MV-4-11 (cell line): ENCODE data around the gene TMEM232.
A peak's percentile ranks its signal among the peaks of the same experiment; 100 is the strongest.
"Not testable (repeated sequence)": the region's sequence is repeated elsewhere in the genome, so short reads cannot be mapped to it uniquely, and the experiment has no call there.

ENCODE experiments used
- DNase-seq: peaks from one replicate; lab custom pipeline; 2025; lab: John Stamatoyannopoulos, UW

Gene TMEM232

DNA sequence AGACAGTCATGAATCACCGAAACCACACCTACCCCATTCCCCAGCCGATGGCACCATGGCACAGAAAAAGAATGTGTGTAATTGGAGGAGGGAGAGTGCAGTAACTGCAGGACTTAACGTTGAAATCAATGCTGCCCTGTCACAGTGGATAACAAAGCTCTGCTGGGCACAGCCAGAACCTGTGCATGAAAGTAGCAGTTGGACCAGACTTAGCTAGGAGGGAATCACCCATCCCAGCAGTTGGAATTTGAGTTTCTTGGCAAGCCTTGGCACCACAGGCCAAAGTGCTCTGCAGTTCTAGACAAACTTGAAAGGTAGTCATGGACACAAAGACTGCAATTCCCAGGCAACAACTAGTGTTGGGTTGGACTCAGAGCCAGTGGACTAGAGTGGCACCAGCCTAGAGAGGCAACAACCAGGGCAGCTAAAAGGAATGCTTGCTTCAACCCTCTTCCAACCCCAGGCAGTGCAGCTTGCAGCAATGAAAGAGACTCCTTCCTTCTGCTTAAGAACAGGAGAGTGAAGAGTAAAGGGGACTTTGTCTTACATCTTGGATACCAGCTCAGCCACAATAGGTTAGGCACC, 19.1 kb downstream of the TMEM232 start:
- DNase-seq, result no peak

DNA sequence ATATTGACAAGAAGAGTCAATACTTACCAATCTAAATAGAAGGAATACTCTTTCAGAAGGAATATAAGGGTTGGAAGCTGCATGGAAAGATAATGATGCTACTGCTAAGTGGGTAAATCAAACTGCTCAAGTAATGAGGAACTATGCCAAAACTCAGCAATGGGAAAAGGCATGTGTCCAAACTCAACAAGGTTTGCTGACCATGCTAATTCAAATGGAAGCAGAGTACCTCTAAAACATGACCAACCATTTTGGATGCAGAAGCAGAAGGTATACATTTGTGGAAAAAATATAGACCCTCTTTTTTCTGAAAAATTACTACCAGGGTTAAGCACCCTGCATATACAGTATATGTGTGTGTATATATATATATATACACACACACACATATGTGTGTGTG, 21.1 kb downstream of the TMEM232 start:
- DNase-seq, result no peak

- no peak for DNase-seq
Measured at GRCh38 chr5:110703481-110703880, 23.0 kb downstream of the TMEM232 start.

- DNase-seq, result no peak
Measured at GRCh38 chr5:110702704-110703103, 23.8 kb downstream of the TMEM232 start.

- DNase-seq, result no peak
Measured at GRCh38 chr5:110702300-110702699, 24.2 kb downstream of the TMEM232 start.

- not testable (repeated sequence) for DNase-seq
Measured at GRCh38 chr5:110692669-110693068, 33.8 kb downstream of the TMEM232 start.

DNA sequence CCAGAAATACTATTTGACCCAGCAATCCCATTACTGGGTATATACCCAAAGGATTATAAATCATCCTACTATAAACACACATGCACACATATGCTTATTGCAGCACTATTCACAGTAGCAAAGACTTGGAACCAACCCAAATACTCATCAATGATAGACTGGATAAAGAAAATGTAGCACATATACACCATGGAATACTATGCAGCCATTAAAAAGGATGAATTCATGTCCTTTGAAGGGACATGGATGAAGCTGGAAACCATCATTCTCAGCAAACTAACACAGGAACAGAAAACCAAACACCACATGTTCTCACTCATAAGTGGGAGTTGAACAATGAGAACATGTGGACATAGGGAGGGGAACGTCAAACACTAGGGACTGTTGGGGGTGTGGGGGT, 35.9 kb downstream of the TMEM232 start:
- DNase-seq, result not testable (repeated sequence)

DNA sequence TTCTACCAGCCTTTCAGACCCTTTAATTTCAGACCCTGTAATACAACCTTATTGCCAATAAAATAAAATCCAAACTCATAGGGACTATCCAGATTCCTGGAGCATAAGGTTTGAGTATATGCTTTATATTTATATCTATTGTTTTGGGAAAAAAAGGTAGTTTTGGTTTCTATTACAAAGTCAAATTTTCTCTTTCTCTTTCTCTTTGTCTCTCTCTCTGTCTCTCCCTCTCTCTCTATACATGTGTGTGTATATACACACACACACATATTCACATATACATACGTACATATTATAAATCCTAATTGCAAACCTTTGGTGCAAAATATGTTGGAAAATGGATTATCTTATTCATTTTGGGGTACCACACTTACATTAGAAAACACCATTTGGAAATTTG, 39.0 kb downstream of the TMEM232 start:
- DNase-seq, result no peak

GRCh38 chr5:110686270-110686669, 40.2 kb downstream of the TMEM232 start:
- DNase-seq, result no peak

GRCh38 chr5:110681953-110682352, 44.5 kb downstream of the TMEM232 start:
- DNase-seq, result no peak

DNA sequence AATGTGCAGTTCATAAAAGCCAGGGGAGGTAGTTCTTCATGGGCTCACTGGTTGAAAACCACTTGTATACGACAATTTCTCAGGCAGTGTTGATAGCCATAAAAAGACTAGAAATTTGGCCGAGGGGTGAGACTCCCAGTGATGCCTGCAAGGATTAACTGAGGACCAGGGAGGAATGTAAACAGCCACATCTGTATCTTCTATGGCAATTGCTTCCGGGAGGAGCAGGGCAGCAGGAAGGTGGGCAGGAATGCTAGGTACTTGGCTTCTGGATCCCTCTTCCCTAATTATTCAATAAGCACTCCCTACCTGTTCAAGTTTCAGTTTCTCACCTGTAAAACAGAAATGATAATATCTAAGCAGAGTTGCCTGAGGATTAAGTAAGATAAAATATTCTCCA, 45.4 kb downstream of the TMEM232 start:
- DNase-seq, result no peak

GRCh38 chr5:110676554-110676953, 49.9 kb downstream of the TMEM232 start:
- not testable (repeated sequence) for DNase-seq

GRCh38 chr5:110665184-110665726, 61.2 kb downstream of the TMEM232 start:
- no peak for DNase-seq

GRCh38 chr5:110663525-110663924, 62.9 kb downstream of the TMEM232 start:
- peak; percentile 54 for DNase-seq

DNA sequence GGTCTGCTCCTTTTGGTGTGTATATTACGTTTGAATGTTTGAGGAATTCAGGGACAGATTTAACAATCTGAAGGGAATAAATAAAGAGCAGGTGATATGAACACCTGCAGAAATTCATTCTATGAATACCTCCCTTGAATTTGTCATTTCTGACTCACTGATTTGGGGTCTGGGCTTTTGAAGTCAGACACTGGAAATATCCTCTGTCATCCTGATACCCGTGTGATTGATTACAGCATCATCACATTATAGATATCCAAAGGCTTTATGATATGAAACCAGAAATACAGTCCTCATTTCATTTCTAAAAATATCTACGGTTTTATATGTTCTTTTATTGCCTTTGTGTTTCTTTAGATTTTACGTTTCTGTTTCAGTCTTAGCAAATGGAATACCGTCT, 68.5 kb downstream of the TMEM232 start:
- no peak for DNase-seq

DNA sequence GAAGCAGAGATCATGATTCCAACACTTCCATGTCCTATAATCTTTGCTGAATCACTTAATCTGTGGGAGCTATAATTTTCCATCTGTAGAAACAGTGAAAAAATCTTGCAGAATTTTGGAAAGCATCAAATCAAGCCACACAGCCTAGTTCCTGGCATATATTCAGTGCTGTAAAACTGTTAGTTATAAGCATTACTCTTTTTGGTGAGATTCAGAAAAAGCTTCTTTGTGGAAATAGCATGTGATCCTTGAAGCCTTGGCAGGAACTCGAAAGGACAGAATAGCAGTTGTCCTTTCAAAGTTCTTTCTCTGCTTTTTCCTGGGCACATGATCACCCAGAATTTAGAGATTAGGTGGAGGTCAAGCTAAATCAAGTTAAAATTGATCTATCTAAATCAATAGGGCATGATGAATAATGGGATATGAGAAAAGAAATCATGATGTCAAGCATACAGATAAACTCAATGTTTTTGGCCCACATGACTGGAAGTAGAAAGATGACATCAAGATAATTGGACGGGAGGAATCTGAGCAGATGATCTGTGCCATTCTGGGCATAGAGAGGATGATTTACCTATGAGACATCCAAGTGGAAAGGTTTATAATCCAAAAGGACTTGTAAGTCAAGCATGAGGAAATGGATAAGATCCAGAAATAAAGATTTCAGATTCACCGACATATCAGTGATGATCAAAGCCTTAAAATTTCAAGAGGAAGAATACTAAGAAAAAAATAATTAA, 73.1 kb downstream of the TMEM232 start:
- no peak for DNase-seq

DNA sequence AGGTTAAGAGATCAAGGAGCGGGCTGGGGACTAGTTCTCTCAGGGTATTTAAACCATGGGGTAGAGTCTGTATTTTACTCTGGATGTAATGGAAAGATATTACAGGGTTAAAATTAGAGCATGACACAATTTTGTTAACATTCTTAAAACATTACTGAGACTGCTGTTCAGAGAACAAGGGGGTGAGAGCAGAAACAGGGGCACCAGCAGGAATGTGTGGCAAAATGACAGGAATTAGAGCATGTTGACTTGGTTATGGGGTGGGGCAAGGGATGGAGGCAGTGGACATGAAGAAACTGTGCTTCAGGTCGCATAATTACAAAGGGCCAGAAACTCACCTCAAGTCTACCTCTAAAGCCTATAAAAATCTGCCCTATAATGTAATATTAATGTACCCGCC, 75.0 kb downstream of the TMEM232 start:
- DNase-seq, result no peak

DNA sequence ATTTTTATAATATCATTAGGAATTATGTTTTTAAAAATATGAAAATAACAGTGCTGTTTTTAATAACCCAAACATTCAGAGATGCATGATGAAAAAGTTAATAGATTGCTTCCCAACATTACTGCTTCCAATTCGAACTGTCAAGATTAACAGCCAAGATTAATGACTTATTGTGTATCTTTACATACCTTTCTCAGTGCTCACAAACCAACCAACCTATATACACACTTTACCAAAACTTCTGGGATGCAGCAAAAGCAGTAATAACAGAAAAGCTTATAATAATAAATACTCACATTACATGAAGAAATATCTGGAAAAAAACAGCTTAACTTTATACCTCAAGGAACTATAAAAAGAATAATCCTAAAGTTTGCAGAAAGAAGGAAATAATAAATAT, 82.1 kb downstream of the TMEM232 start:
- no peak for DNase-seq

DNA sequence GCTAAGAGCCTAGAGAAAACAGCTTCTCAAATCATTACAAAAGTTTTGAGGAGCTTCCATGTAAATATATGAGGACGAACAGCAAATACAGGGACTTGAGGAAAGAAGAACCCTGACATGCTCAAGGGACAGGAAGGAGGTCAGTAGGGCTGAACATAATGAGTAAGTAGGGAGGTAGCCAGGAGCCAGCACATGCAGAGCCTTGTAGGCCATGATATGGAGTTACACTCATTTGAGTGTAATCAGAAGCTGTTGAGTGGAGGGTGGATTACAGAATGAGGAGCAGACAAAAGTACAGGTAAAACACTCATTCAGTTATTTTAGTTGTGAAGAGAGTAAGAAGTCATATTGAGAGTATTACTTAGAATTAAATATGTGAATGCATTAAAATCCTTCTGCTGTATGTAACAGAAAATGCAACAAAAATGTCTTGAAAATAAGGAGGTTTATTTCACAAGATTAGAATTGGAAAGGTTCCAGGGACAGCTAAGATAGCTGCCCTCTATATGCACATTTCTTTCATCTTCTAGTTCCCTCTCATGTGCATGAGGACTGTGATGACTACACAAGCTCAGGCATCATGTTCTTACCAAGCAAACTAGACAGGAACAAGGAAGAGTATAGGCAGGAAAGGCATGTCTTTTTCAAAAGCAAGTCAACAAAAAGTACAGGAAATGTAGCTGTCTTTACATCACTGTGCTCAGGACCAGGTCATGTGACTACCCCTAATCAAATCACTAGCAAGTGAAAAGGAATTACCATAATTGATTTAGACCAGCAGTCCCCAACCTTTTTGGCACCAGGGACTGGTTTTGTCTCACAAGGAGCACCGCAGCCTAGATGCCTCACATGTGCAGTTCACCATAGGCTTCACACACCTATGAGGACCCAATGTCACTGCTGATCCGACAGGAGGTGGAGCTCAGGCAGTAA, 87.2 kb downstream of the TMEM232 start:
- DNase-seq, result no peak

DNA sequence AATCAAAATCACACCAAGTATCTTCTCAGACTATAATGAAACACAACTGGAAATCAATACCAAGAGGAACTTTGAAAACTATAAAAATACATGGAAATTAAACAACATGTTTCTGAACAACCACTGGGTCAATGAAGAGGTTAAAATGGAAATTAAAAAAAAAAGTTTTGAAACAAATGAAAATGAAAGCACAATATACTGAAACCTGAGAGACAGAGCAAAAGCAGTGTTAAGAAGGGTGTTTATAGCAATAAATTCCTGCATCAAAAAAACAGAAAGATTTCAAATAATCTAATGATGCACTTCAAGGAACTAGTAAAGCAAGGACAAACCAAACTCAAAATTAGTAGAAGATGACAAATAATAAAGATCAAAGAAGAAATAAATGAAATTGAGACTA, 92.0 kb downstream of the TMEM232 start:
- no peak for DNase-seq

GRCh38 chr5:110631236-110631635, 95.2 kb downstream of the TMEM232 start:
- DNase-seq, result no peak

DNA sequence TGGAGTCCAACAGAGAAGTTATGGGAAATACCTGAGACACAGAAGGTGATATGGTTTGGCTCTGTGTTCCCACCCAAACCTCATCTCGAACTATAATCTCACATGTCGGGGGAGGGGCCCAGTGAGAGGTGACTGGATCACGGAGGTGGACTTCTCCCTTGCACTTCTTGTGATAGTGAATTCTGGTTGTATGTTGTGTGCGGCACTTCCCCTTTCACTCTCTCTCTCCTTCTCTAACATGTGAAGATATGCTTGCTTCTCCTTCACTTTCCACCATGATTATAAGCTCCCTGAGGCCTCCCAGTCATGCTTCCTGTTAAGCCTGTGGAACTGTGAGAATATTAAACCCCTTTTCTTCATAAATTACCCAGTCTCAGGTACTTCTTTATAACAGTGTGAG, 96.1 kb downstream of the TMEM232 start:
- DNase-seq, result peak; percentile 76
